ENCODE measurements around the gene NOTCH1.
"Not testable (repeated sequence)": the region's sequence is repeated elsewhere in the genome, so short reads cannot be mapped to it uniquely, and the experiment has no call there.

Gene NOTCH1

DNA sequence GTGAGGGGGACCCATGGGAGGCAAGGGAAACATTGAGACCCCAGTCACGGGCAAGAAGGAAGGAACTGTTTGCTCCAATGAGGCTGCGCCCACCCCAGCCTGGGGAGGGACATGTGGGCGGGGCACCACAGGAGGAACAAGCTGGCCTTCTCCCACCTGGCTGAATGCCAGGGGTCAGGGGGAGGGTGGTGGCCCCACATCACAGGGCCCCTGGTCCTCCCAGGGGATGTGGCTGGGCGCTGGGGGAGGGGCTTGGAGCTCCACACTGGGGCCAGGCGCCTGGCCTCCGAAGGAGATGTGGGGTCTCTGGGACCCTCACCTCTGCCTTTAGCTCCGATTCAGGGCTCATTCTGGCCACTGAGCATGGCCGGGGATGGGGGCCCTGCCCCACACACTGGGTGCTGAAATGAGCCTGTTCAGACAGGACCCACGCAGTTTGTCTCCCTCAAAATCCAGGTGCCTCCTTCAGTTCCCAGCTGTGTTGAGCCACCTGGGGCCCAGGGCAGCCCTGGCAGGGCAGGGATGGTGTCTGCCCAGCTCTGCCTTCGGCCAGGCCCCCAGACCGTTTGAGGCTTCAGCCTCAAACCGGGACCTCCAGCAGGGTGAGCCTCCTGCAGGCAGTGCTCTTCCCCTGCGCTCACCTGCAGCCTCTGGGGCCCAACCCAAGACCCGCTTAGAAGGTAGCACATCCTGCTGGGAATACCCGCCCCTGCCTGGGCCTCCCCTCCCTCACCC lies 33.2 kb upstream of the NOTCH1 start:
- DNase-seq: no peak

DNA sequence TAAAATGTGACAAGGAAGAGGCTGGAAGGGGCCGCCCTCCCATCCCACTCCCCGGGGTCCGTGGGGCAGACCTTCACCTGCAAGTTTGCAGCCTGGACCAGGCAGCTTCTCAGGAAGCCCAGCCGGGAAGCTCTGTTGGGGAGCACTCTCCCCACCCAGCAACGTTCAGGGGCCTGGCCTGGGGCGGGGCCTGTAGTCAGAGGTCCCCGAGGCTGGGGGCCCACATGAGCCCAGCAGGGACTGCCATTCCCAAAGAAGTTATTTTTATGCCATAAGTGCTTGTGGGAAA lies 32.7 kb upstream of the NOTCH1 start:
- DNase-seq: no peak

DNA sequence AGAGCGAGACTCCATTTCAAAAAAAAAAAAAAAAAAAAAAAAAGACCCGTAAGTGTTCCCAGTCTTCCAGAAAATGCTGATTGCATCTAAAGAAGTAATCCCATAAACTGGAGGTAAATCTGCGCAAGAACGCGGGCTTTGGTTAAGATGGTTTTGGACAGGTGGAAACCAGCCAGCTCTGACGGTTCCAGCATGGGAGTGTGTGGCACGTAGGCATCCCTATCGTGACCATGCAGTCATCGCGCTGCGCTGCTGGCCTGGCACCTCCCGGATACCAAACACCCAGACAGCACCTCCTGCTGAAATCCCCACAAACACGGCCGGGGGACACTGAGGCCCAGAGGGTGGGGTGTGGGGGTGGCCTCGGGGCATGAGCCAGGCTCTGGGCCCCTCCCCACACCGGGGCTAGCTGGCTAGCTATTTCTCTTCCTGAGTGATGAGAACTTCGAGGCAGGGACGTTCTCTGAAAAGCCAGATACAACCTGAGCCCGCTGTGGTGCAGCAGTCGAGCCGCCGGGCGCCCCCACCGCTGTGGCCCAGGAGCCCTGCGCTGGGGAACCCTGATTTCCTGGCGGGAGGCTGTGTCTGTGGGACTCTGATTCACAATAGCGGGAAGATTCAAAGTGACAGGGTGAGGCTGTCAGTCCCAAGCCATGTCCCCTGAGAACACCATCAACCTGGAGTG lies 32.2 kb upstream of the NOTCH1 start:
- DNase-seq: no peak

DNA sequence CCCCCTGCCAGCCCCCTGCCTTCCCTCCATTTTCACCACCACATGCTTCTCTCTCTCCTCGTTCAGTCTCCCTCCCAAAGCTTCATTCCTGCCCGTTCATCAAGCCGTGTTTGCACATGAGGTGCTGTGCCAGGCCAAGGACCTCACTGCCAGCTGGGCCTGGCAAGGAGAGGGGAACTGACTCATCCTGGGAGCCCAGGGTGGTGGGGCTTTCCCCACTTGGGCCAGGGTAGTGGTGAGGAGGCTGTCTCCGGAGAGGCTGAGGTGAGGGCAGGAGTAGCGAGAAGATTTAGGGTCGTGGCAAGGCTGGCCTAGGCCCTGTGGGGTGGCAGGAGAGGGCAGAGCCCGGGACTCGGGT lies 30.4 kb upstream of the NOTCH1 start:
- no peak for DNase-seq

DNA sequence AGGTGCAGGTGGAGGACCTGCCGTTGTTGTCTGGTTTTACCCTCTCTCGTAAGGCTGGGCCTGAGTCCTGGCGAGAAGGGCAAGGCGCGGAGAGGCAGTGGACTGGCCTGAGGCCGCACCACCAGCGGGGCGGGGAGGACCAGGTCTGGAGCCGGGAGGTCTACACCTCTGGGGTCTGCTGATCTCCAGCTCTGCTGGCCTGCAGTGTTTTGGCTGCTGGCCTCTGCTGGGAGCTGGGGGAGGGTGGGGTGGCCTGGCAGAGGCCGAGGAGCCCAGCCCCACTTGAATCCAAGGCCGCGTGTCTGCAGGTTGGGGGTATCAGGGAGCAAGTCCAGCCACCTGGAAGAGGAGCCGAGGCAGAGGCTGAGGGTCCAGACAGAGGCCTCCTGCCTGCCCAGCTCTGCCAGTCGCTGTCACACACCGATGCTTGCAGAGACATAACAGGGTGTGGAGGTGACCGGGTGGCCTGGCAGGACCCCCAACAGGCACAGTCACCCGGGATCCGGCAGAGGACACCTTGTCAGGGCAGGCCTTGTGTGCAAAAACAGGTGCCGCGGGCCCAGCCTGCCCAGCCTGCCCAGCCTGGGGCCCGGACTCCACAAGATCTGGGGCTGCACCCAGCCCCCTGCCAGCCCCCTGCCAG lies 29.9 kb upstream of the NOTCH1 start:
- no peak for DNase-seq

DNA sequence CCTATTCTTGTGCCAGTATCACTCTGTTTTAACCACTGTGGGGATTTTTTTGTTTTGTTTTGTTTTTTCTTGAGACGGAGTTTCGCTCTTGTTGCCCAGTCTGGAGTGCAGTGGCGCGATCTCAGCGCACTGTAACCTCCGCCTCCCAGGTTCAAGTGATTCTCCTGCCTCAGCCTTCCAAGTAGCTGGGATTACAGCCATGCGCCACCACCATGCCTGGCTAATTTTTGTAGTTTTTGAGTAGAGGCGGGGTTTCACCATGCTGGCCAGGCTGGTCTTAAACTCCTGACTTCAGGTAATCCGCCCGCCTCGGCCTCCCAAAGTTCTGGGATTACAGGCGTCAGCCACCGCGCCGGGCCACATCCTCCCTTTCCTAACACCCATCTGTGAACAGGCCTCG lies 28.8 kb upstream of the NOTCH1 start:
- not testable (repeated sequence) for DNase-seq

DNA sequence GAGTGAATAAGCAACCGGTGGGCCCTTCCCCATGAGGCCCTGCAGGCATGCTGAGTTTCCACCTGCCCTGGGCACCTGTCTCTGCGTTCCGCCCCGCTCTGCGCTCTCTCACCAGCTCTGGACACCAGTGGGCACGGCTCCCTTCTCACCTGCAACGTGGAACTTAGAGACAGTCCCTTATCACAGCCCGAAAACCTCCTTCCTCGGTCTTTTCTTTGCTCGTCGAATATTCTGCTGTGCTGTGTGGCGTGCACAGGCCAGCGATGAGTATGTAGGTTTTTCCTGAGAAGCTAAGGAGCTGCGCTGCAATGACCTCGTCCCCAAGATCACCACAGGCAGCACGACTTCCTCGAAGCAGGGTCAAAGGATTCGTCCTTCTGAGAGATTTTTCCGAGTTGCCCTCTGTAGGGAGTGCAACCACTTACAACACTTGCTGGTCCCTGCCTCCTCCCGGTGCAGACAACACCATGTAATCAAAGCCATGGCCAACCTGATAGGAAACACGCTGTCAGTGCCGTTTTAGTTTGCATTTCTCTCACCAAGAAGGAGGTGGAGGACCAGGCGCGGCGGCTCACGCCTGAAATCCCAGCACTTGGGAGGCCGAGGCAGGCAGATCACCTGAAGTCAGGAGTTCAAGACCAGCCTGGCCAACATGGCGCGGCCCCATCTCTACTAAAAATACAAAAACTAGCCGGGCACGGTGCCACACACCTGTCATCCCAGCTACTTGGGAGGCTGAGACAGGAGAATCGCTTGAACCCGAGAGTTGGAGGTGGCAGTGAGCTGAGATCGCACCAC lies 27.2 kb upstream of the NOTCH1 start:
- no peak for DNase-seq

DNA sequence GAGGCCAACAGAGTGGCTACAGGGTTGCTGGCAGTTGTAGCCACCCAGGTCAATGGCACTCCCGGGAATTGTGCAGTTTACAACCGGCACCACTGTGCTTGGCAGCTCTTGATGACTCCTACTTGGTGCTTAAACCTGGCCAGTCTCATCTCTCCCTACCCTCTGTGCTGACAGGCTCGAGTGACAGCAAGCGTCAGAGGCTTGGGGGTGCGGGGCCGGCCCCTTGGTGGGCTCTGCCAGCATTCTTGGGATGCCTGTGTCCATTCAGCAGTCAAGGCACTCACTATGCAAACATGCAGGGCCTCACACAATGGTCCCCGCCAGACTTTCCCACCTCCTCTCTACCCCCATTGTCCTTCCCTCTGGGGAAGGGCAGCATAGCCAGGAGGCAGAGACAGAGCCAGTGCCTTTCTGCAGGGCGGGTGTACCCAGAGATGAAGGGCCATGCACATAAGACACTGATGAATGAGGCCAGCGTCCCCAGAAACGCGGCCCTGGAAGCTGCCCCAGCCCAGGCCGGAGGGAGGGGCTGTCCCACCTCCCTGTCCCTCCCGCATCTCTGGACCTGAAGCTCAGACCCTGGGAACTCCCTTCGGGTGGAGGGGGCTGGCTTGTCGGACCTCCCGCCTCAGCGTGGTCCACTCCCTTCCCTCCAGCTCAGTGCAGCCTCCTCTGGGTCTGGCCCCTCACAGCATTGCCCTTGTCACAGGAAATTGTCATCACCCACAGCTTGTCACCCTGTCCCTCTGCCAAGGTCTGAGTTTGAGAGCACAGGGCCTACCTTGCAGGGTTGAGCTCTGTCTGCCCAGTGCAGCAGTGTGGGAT lies 26.4 kb upstream of the NOTCH1 start:
- no peak for DNase-seq

DNA sequence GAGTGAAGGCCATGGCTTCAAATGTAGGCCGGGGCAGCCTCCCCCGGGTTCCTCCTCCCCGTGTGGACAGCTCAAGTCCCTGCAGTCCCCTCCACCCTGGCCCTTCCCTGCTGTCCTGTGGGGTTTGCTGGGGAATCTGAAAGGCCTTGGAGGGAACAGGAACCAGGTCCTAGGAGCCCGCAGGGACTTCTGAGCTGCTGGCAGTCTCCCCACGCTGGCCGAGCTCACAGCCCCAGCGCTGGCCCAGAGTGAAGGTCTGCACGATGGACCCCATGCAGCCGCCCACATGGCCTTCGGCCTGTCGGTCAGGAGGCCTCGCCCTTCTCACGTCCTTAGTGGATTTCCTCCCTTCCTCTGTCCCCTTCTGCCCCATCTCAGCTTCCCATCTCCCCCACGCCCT lies 25.7 kb upstream of the NOTCH1 start:
- DNase-seq: no peak

DNA sequence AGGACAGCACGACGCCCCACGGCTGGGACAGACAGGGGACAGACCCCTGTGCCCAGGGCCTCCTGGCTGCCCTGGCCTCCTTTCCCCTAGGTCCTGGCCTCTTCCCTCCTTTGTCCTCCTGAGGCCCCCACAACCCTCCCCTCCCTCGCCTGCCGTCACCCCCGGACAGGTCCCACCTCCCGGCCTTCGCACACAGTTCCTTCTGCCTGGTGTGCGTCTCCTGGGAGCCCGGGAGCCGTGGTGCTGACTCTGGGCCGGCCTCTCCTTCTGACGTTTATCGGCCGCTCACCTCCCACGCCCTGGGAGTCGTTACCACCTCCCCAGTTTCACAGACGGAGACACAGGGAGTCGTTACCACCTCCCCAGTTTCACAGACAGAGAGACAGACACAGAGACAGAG lies 25.1 kb upstream of the NOTCH1 start:
- DNase-seq: no peak

DNA sequence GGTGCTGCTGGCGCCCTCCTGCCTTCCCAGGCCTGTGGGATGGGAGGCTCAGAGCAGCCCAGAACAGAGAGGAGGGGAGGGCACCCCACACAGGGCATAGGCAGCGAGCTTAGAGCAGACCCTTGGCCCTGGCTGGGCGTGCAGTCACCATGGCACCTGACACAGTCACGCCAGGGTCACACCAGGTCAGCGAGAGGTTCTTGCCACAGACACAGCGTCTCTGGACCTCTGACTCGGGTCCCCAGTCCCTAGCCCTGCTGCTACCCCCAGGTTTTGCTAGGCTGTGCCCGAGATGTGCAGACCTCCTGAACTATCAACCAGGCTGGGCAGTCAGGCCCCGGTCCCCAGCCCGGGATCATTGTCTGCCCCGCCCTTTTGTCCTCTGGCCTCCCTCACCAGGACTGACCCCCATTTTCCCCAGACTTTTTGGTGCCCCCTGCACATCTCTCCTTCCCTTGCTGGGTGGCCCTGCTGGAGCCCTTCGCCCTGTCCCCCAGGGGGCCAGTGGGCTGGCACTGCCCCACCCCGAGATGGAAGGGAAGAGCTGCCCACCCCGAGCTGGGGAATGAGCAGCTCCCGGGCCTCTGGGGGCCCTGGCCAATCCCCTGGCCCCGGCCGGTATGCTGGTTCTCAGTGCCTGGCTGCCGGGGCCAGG lies 24.5 kb upstream of the NOTCH1 start:
- DNase-seq: no peak

DNA sequence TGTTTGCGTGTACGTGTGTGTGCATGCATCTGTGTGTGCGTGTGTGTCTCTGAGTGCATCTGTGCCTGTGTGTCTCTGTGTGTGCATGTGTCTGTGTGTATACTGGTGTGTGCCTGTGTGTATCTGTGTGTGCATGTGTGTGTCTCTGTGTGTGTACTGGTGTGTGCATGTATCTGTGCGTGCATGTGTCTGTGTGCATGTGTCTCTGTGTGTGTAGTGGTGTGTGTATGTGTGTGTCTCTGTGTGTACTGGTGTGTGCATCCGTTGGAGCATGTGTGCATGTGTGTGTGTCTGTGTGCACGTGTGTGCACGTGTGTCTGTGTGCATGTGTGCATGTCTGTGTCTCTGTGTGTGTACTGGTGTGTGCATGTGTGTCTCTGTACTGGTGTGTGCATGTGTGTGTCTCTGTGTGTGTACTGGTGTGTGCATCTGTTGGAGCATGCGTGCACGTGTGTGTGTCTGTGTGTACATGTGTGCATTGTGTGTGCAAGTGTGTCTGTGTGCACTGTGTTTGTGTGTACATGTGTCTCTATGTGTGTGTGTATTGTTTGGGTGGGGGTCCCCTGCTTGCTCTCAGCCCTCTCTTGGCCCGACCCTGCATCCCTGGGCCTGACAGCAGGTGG lies 23.8 kb upstream of the NOTCH1 start:
- DNase-seq: no peak

DNA sequence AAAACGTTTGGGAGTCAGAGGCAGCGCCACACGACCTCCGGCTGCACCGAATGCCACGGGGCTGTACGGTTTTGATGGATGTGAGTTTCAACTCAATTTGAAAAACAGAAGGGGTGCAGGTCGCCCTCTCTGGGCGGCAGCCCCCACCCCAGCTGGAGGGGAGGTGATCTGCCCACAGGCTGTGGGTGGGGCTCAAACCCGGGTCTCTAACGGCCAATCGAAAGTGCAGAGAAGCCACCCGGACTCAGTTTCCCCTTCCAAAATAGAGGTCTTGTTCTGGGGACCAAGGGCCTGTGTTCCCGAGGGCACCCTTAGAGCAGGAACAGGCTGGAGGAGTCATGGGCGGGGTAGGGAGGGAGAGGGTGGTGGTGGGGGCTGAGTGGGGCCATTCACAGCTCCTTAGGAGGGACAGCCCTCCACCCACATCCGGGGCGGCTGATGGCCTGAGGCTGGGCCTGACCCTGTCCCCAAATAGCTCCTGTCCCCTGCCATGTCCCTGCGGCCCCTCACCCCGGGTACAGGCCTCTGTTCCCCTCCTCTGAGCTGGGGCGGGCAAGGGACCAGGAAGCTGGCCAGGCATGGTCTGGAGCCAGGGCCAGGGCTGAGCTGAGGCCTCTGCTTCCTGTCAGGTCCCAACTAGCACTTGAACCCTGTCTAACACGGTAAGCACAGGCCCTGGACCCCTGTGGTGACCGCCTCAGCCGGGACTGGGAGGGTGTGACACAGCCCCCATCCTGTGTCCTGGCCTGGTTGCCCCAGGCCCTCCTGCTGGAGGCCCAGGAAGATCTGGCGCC lies 22.6 kb upstream of the NOTCH1 start:
- no peak for DNase-seq

DNA sequence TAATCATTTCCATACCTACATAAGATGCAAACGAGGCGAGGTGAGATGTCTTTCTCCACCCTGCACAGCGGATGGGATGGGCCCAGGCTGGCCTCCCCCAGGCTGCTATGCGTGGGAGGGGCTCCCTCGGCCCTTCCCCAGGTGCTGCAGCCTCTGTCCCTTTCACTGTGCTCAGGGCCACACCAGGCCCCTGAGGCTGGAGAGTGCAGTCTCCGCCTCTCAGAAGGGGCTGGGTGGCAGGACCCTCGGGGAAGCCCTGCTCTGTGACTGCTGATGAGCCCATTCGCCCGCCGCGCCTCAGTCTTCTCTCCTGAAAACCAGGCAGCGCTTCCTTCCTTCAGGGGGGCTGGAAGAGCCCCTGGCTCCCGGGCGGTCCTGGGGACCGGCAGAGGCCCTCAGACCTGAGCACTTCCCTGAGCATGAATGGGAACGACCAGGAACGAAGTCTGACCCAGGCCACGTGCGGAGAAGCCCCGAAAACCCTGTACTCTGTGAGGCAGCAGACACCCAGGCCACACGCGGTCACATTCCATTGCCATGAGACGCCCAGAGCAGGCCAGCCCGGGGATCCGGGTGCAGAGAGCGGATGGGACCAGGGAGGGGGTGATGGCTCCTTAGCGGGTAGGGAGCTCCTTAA lies 21.9 kb upstream of the NOTCH1 start:
- no peak for DNase-seq

DNA sequence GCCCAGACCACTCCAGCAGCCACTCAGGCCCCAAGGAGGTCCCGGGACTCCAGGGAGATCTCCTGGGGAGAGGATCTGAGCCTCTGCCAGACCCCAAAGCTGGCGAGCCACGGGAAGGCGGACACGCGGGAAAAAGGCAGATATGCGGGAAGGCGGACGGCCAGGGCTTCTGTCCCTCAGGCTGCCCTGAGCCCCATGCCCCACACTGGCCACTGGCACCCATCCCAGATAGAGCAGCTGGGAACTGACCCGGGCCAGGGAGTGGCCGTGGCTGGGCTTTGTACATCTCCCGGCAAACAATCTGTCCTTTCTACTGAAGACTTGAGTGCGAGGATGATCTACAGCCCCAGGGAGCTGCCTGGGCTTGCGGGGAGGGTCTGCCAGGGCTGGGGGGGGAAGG lies 21.1 kb upstream of the NOTCH1 start:
- no peak for DNase-seq

DNA sequence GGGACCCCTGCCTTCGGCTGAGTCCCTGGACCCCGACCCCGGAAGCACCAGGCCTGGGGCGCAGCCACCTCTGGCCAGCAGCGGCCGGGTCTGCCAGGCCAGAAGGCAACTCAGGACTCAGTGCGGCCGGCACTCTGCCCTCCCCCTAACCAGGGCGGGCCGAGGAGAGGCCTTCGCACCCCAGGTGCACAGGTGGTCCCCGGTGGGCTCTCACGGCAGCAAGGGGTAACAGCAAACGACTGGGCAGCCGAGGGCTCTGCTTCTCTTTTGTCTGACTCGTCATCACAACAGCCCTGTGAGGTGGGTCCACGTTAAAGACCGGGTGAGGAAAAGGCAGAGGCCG lies 20.7 kb upstream of the NOTCH1 start:
- DNase-seq: no peak

DNA sequence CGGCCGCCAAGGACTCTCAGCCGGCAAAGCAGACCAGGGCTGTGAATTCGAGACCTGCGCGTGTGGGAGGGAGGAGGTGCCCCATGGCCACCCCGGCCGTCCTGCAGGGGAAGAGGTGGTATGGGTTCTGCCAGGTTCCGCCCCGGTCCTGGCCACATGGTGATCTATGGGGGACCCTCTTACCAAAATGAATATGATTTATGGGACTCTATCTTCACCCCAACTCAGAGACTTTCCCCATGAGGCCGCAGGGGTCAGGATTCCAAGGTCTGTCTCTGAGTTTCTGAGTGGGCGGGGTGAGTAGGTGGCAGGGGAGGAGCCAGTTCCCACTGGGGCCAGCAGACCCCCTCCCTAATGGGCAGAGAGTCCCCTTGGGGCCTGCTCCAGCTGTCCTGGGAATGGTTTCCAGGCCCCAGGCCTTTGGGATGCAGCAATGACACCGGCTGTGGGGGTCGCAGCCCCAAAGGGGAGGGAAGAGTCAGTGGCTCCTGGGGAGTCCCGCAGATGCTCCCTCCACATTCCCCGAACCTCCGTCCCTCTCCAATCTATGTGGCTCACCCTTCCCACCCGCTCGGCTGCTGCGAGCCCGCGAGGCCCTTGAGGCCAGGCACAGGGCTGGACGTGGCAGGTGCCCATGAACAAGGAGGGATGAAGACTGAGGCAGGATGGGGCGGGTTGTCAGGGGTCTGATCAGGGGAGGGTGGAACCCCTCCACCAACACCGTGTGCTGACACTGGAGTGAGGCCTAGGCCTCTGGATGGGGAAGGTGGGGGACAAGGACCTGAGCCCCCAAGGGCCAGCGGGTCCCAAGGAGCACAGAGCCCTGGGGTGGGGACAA lies 20.1 kb upstream of the NOTCH1 start:
- DNase-seq: no peak

DNA sequence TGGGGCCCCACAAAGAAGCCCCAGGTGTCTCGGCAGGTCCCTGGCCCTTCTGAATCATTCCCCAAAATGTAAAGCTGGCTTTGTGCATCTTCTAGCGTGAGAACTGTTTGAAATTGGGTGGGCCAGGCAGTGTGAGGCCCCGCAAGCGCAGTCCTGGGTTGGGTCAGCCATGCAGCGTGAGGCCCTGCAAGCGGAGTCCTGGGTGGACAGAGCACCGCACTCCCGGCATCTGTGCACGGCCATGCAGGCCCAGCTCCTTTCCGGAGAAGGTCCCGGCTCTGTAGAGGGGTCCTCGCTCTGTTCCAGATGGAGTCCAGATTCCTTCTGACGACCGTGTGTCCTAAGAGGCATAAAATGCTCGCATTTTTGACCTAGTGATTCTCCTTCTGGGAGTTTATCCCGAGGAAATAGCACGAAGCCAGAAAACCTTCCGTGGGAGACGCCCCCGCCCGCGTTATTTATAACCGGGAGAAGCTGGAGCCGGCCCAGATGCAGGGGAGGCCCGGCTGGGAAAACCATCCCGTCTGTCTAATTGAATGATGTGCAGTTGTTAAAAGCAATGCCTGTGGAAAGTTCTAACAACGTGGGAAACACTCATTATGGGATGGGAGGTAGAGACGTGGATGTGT lies 19.4 kb upstream of the NOTCH1 start:
- DNase-seq: no peak

DNA sequence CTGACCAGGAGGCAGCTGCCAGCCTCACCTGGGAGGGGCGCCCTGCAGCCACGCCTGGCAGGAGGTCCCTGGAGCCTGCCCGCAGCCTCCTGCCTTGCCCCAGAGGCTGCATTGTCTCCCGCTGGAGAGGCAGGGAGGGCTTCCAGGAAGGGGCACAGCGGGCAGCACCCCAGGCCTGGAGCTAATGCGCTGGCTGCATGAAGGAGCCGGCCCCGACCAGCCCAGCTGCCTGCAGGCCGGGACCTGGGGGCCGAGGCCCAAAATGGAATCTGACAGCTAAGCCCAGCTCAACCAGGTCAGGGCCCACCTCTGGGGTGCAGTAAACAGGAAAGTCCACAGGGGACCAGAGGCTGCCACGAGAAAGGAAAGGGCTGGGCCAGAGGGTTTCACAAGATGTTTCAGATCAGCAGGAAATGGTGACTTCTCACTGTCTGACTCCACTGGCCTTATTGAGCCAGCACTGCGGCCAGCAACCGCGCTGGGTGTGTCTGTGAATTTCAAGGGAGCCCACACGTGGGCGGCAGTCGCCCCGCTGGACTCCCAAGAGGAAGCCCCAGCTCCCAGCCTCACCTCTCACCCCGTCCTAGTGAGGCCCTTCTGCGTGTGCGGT lies 18.6 kb upstream of the NOTCH1 start:
- DNase-seq: peak; percentile 93

Measured in MV-4-11 (cell line).